Stimulated activated CD4-positive, alpha-beta T cell treated with anti-CD3 and anti-CD28 coated beads, Interleukin-15, amount 100 ng/mL, for 1 hour (primary cell): Measurements from ENCODE around the gene C17orf75.

Experiments used
- DNase-seq, 2 donors: peaks; one replicate each; pipeline ENCODE4 v3.0.0-alpha.2; 2020; ENCODE audit warnings: low read depth in 1 of 2, low spot score in 1 of 2

Gene C17orf75

DNA sequence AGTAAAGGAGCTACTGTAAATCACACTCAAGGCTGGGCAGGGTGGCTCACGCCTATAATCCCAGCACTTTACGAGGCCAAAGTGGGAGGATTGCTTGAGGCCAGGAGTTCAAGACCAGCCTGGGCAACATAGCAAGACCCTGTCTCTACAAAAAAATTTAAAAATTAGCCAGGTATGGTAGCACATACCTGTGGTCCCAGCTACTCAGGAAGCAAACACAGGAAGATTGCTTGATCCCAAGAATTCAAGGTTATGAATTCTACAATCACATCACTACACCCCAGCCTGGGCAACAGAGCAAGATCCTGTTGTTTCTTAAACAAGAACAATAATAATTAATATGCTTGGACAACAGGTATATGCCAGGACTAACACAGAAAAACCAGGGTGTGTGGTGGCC is 63.2 kb downstream of the C17orf75 start:
- DNase-seq: no peak
